DND-41 (cell line): Measurements from ENCODE around the gene ACSL1.

Experiments used
- EZH2 ChIP-seq: IDR thresholded peaks from 3 replicates; pipeline ENCODE4 v1.6.1; 2012; ENCODE audit warnings: borderline replicate concordance, low read depth, mild to moderate bottlenecking, moderate library complexity, low read length, inconsistent platforms; ENCODE audit not compliant: severe bottlenecking
- TF ChIP-seq, protein P1 (sequence below): IDR thresholded peaks from 2 replicates; pipeline ENCODE4 v1.5.1; 2012; ENCODE audit warnings: borderline replicate concordance, low read length, moderate library complexity, mild to moderate bottlenecking; ENCODE audit not compliant: poor library complexity, severe bottlenecking; ENCODE audit errors: extremely low read depth

DNA sequence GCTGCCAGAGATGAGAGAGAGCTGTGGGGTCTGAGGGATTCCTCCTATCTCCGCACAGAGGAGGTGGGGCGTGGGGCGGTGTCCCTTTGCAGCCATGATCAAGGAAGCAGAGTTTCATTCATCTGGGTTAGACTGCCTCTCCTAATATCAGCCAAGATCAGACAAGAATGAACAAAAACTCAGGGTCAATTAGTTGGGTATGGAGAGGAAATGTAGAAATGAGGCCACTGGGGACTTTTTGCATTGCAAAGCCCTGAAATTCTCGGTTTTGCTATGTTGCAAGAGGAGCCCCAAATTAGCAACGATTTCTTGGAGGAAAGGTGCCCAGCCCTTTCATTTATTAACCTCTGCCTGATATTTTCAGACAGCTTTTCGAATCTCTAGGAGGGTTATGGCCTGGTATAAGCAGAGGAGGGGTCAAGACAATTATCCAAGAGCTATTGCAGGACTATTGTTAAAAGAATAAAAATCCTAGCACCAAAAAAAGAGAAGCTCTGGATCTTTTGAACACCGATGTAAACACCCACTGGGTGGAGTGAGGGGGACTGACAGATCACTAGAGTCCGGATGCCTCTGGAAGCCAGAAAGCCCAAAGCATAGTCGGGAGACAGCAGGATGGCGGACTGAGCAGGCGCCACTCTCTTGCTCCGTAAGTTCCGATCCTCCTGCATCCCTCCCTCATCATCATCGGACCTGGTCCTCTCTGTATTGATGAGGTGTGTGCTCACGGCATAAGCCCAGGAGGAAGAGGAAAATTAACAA is 34.4 kb upstream of the ACSL1 start:
- TF ChIP-seq, protein P1, sequence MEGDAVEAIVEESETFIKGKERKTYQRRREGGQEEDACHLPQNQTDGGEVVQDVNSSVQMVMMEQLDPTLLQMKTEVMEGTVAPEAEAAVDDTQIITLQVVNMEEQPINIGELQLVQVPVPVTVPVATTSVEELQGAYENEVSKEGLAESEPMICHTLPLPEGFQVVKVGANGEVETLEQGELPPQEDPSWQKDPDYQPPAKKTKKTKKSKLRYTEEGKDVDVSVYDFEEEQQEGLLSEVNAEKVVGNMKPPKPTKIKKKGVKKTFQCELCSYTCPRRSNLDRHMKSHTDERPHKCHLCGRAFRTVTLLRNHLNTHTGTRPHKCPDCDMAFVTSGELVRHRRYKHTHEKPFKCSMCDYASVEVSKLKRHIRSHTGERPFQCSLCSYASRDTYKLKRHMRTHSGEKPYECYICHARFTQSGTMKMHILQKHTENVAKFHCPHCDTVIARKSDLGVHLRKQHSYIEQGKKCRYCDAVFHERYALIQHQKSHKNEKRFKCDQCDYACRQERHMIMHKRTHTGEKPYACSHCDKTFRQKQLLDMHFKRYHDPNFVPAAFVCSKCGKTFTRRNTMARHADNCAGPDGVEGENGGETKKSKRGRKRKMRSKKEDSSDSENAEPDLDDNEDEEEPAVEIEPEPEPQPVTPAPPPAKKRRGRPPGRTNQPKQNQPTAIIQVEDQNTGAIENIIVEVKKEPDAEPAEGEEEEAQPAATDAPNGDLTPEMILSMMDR, result no peak
- TF ChIP-seq EZH2, result no peak
